Gastrocnemius medialis (tissue), 4 donors: Measurements from ENCODE around the gene PAQR8. TPM values are rescaled to one million over a fixed set of nuclear protein-coding genes. Genes with fewer than 3 reads are reported as not detected.

Experiments
- ATAC-seq, 2 donors: fragments of 150-250 bp; one replicate each; pipeline ENCODE4 v1.9.1; 2016
- DNase-seq, 2 donors: peaks; one replicate each; pipeline ENCODE4 v3.0.0-alpha.2; 2019
- H3K27ac ChIP-seq, 4 donors: fragments of 200-600 bp; sonication (generic); 1 replicate in 1 of 4; 2 replicates in 3 of 4; pipeline ENCODE4 v1.5.1; 2016 to 2018; ENCODE audit warnings: mild to moderate bottlenecking in 2 of 4, moderate library complexity in 1 of 4
- H3K27me3 ChIP-seq, 3 donors: fragments of 200-600 bp; sonication (generic) in 2 of 3; 1 replicate in 1 of 3; 2 replicates in 2 of 3; pipeline versions ENCODE4 v1.5.1 to v1.6.0; 2016 to 2019; ENCODE audit warnings: mild to moderate bottlenecking in 1 of 3, moderate library complexity in 1 of 3
- H3K36me3 ChIP-seq, 2 donors: fragments of 200-600 bp; sonication (generic) in 1 of 2; one replicate each; pipeline ENCODE4 v1.5.1; 2017 to 2018
- H3K4me1 ChIP-seq, 2 donors: fragments of 200-600 bp; sonication (generic) in 1 of 2; one replicate each; pipeline ENCODE4 v1.5.1; 2016 to 2017; ENCODE audit warnings: mild to moderate bottlenecking in 2 of 2
- H3K4me3 ChIP-seq, 4 donors: fragments of 200-600 bp; sonication (generic) in 3 of 4; 1 replicate in 1 of 4; 2 replicates in 3 of 4; pipeline ENCODE4 v1.5.1; 2016 to 2019; ENCODE audit warnings: mild to moderate bottlenecking in 2 of 4
- H3K9me3 ChIP-seq, 3 donors: fragments of 200-600 bp; sonication (generic) in 2 of 3; 1 replicate in 1 of 3; 2 replicates in 2 of 3; pipeline ENCODE4 v1.5.1; 2016 to 2019
- CTCF ChIP-seq, 5 experiments: fragments of 450-650 bp in 3 of 5; fragments of 200-600 bp in 2 of 5; sonication (generic) in 2 of 5; IDR thresholded peaks in 4 of 5; conservative IDR thresholded peaks in 1 of 5; 1 replicate in 4 of 5; 2 replicates in 1 of 5; pipeline ENCODE4 v1.5.1; 2016 to 2019; ENCODE audit warnings: antibody characterized with exemption in 5 of 5, mild to moderate bottlenecking in 3 of 5, moderate library complexity in 3 of 5
- POLR2A ChIP-seq, 2 donors: fragments of 450-650 bp; IDR thresholded peaks; one replicate each; pipeline ENCODE4 v1.6.1; 2017; ENCODE audit warnings: antibody characterized with exemption in 2 of 2, mild to moderate bottlenecking in 2 of 2, moderate library complexity in 2 of 2
- in situ Hi-C, 4 donors: fragments of 200-750 bp; cut with MboI; loops; one replicate each; pipeline versions ENCODE4 v1.15.0 to v1.8.0; 2017; ENCODE audit warnings: low sequenced_read_pairs in 4 of 4
- intact Hi-C: fragments of 100-400 bp; cut with DNase I; formaldehyde crosslinking; loops from one replicate; pipeline ENCODE4 v1.15.1; 2023; ENCODE audit warnings: low total_unique reads
- total RNA-seq, 4 donors: library from RNA; depleted of rRNA; stranded (reverse); fragments of >200 nt; gene quantifications; one replicate each; pipeline versions ENCODE4 v1.1.0 to v1.2.3, GENCODE V29; 2016

The PAQR8 gene
- total RNA-seq, 4 donors from 2014 or later: 0.39 to 1.1 (median 0.72) TPM

GRCh38 chr6:52341561-52342260, 20.2 kb upstream of the PAQR8 start:
- no peaks in the 10 kb centered on the region for H3K36me3 ChIP-seq
- DNase-seq: no peak
- no peaks in the 10 kb centered on the region for H3K4me1 ChIP-seq
- intact Hi-C loops (no loop called here), in situ Hi-C loops (no loop called here)
- H3K27ac ChIP-seq: no peak overlapping the region
- TF ChIP-seq POLR2A (IDR thresholded peaks at IDR 0.05) (no peak), CTCF (IDR thresholded peaks at IDR 0.05 in 4 of 5, conservative IDR thresholded peaks at IDR 0.05 in 1 of 5) (no peak)
- no peak for ATAC-seq
- no peak overlapping the region for H3K4me3 ChIP-seq
- no peaks in the 10 kb centered on the region for H3K9me3 ChIP-seq
- H3K27me3 ChIP-seq: no peaks in the 10 kb centered on the region

- intact Hi-C loops: no loop called here
- no peaks in the 10 kb centered on the region for H3K4me1 ChIP-seq
- H3K27me3 ChIP-seq: no peaks in the 10 kb centered on the region
Measured at GRCh38 chr6:52345311-52345710, 16.6 kb upstream of the PAQR8 start.

GRCh38 chr6:52346503-52346902, 15.4 kb upstream of the PAQR8 start:
- no peaks in the 10 kb centered on the region for H3K27me3 ChIP-seq

More at GRCh38 chr6:52345311-52345710, 16.6 kb upstream of the PAQR8 start:
- DNase-seq (no peak), ATAC-seq (no peak)
- TF ChIP-seq POLR2A (IDR thresholded peaks at IDR 0.05): no peak
- no peak for TF ChIP-seq CTCF (IDR thresholded peaks at IDR 0.05 in 4 of 5, conservative IDR thresholded peaks at IDR 0.05 in 1 of 5)
- in situ Hi-C loops: no loop called here
- H3K4me3 ChIP-seq: no peak overlapping the region
- no peaks in the 10 kb centered on the region for H3K36me3 ChIP-seq
- H3K9me3 ChIP-seq: no peaks in the 10 kb centered on the region
- H3K27ac ChIP-seq: no peak overlapping the region

GRCh38 chr6:52347818-52348217, 14.1 kb upstream of the PAQR8 start:
- Histone ChIP-seq H3K36me3 (no peaks in the 10 kb centered on the region), H3K27ac (no peak overlapping the region), H3K9me3 (no peaks in the 10 kb centered on the region), H3K4me1 (no peaks in the 10 kb centered on the region), H3K4me3 (no peak overlapping the region), H3K27me3 (no peaks in the 10 kb centered on the region)
- in situ Hi-C loops (no loop called here), intact Hi-C loops (no loop called here)
- DNase-seq (no peak), ATAC-seq (no peak)
- TF ChIP-seq POLR2A (IDR thresholded peaks at IDR 0.05) (no peak), CTCF (IDR thresholded peaks at IDR 0.05 in 4 of 5, conservative IDR thresholded peaks at IDR 0.05 in 1 of 5) (no peak)

More at GRCh38 chr6:52346503-52346902, 15.4 kb upstream of the PAQR8 start:
- Histone ChIP-seq H3K27ac (no peak overlapping the region), H3K36me3 (no peaks in the 10 kb centered on the region), H3K4me1 (no peaks in the 10 kb centered on the region), H3K4me3 (no peak overlapping the region), H3K9me3 (no peaks in the 10 kb centered on the region)
- DNase-seq (no peak), ATAC-seq (no peak)
- TF ChIP-seq CTCF (IDR thresholded peaks at IDR 0.05 in 4 of 5, conservative IDR thresholded peaks at IDR 0.05 in 1 of 5): no peak
- TF ChIP-seq POLR2A (IDR thresholded peaks at IDR 0.05): no peak
- in situ Hi-C loops: no loop called here
- intact Hi-C loops: no loop called here

GRCh38 chr6:52351879-52352238, 10.1 kb upstream of the PAQR8 start:
- no peak for ATAC-seq
- in situ Hi-C loops: no loop called here
- TF ChIP-seq CTCF (IDR thresholded peaks at IDR 0.05 in 4 of 5, conservative IDR thresholded peaks at IDR 0.05 in 1 of 5) (no peak), POLR2A (IDR thresholded peaks at IDR 0.05) (no peak)

More at GRCh38 chr6:52351879-52352238, 10.1 kb upstream of the PAQR8 start:
- DNase-seq: no peak
- no peaks in the 10 kb centered on the region for H3K27me3 ChIP-seq
- H3K9me3 ChIP-seq: no peaks in the 10 kb centered on the region
- H3K27ac ChIP-seq: no peak overlapping the region
- no peak overlapping the region for H3K4me3 ChIP-seq
- intact Hi-C loops: no loop called here
- H3K4me1 ChIP-seq: no peaks in the 10 kb centered on the region
- no peaks in the 10 kb centered on the region for H3K36me3 ChIP-seq
